HepG2 (cell line): ENCODE results near the gene APBB1IP.

ENCODE experiments used
- KLF16 ChIP-seq, 2 experiments: sonication (generic) in 1 of 2; formaldehyde crosslinking in 1 of 2; IDR thresholded peaks; 2 replicates each; pipeline versions ENCODE4 v1.6.1 to v1.8.0; 2016 to 2023; ENCODE audit warnings: missing genetic modification reagents in 2 of 2, missing compliant biosample characterization in 1 of 2
- TCF7L2 ChIP-seq: IDR thresholded peaks from 2 replicates; pipeline ENCODE4 v1.6.1; 2011; ENCODE audit warnings: mild to moderate bottlenecking, low read depth, low read length, moderate library complexity
- TF ChIP-seq, protein P1 (sequence below): sonication (generic); formaldehyde crosslinking; IDR thresholded peaks from 2 replicates; pipeline ENCODE4 v1.4.0; 2020; ENCODE audit warnings: missing genetic modification reagents, borderline replicate concordance

DNA sequence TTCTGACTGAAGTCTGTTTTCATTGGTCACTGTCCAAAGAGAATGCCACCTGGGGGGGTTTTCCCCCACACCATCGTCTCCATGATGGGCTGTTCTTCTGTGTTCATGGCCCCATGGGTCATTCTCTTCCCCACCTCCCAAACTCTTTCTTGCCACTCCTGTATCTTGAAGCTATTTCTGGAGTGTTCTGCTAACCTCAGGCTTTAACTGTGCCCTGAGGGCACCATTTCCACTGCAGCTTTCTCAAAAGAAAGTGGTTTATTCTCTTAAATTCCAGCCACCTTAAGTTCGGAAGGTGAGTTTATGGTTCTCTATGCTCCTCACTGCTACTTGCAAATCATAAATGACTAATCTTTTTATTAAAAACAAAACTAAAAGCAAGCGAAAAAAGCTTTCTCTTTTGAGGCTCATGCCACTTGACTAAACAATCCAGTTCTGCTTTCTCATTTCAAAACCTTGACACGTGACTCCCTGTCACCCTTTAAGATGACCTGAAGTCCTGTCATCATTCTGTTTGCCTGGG is 7.4 kb upstream of the APBB1IP start:
- TF ChIP-seq KLF16 (CRISPR knock-in tag; IDR thresholded peaks at IDR 0.05) (no peak), TCF7L2 (no peak)
- TF ChIP-seq, protein P1, sequence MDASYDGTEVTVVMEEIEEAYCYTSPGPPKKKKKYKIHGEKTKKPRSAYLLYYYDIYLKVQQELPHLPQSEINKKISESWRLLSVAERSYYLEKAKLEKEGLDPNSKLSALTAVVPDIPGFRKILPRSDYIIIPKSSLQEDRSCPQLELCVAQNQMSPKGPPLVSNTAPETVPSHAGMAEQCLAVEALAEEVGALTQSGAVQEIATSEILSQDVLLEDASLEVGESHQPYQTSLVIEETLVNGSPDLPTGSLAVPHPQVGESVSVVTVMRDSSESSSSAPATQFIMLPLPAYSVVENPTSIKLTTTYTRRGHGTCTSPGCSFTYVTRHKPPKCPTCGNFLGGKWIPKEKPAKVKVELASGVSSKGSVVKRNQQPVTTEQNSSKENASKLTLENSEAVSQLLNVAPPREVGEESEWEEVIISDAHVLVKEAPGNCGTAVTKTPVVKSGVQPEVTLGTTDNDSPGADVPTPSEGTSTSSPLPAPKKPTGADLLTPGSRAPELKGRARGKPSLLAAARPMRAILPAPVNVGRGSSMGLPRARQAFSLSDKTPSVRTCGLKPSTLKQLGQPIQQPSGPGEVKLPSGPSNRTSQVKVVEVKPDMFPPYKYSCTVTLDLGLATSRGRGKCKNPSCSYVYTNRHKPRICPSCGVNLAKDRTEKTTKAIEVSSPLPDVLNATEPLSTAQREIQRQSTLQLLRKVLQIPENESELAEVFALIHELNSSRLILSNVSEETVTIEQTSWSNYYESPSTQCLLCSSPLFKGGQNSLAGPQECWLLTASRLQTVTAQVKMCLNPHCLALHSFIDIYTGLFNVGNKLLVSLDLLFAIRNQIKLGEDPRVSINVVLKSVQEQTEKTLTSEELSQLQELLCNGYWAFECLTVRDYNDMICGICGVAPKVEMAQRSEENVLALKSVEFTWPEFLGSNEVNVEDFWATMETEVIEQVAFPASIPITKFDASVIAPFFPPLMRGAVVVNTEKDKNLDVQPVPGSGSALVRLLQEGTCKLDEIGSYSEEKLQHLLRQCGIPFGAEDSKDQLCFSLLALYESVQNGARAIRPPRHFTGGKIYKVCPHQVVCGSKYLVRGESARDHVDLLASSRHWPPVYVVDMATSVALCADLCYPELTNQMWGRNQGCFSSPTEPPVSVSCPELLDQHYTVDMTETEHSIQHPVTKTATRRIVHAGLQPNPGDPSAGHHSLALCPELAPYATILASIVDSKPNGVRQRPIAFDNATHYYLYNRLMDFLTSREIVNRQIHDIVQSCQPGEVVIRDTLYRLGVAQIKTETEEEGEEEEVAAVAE (CRISPR knock-in tag): no peak
